WTC11 (cell line): Measurements from ENCODE around the gene DNM3.

Experiments
- ELF4 ChIP-seq: sonication (generic); formaldehyde crosslinking; IDR thresholded peaks from 2 replicates; pipeline ENCODE4 v1.8.1; 2022; ENCODE audit warnings: low read depth, mild to moderate bottlenecking, moderate library complexity, missing genetic modification reagents
- EMX1 ChIP-seq: fragments of 250-450 bp; sonication (Bioruptor Pico); IDR thresholded peaks from 2 replicates; pipeline ENCODE4 v1.8.0; 2021; ENCODE audit warnings: mild to moderate bottlenecking
- MAX ChIP-seq: sonication (generic); formaldehyde crosslinking; IDR thresholded peaks from 2 replicates; pipeline ENCODE4 v1.8.0; 2022; ENCODE audit warnings: mild to moderate bottlenecking, missing genetic modification reagents
- NR3C1 ChIP-seq: sonication (generic); formaldehyde crosslinking; conservative IDR thresholded peaks from 2 replicates; pipeline ENCODE4 v1.8.1; 2023; ENCODE audit warnings: low read depth, mild to moderate bottlenecking, missing genetic modification reagents
- RORB ChIP-seq: fragments of 250-450 bp; sonication (Bioruptor Pico); IDR thresholded peaks from 2 replicates; pipeline ENCODE4 v1.9.0; 2021; ENCODE audit warnings: mild to moderate bottlenecking
- SP1 ChIP-seq: sonication (generic); formaldehyde crosslinking; conservative IDR thresholded peaks from 2 replicates; pipeline ENCODE4 v1.8.1; 2022; ENCODE audit warnings: missing genetic modification reagents
- ZNF263 ChIP-seq: sonication (generic); formaldehyde crosslinking; IDR thresholded peaks from 2 replicates; pipeline ENCODE4 v1.8.1; 2022; ENCODE audit warnings: low read depth, mild to moderate bottlenecking, moderate library complexity, missing genetic modification reagents
- TF ChIP-seq, protein P1 (sequence below): sonication (generic); formaldehyde crosslinking; IDR thresholded peaks from 2 replicates; pipeline ENCODE4 v1.8.1; 2023; ENCODE audit warnings: mild to moderate bottlenecking, missing genetic modification reagents, moderate library complexity
- TF ChIP-seq, protein P2 (sequence below): fragments of 200-600 bp; IDR thresholded peaks from 2 replicates; pipeline ENCODE4 v1.8.0; 2022; ENCODE audit warnings: antibody characterized with exemption
- TF ChIP-seq, protein P3 (sequence below): sonication (generic); formaldehyde crosslinking; IDR thresholded peaks from 2 replicates; pipeline ENCODE4 v1.8.0; 2022; ENCODE audit warnings: mild to moderate bottlenecking, missing genetic modification reagents
- TF ChIP-seq, protein P4 (sequence below): sonication (generic); formaldehyde crosslinking; conservative IDR thresholded peaks from 2 replicates; pipeline ENCODE4 v1.8.1; 2022; ENCODE audit warnings: mild to moderate bottlenecking, missing genetic modification reagents

DNA sequence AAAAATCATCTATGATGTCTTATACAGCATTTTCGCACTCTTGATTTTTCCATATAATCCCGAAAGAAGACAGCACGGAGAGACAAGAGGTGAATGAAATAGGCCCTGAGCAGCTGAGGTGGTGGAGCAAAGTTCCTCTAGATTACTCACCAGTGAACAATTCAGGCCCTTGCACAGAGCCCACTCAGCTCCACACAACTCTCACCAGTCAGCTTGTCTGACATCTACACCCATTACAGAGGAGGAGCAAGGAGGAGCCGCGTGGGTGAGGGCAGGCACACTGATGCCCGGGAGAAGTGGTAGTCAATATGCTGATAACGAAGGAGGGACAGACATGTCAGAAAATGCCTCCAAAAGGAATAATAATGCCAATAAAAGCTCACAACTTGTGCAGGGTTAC is 59.9 kb downstream of the DNM3 start:
- TF ChIP-seq MAX (CRISPR knock-in tag) (no peak), SP1 (CRISPR knock-in tag) (no peak), EMX1 (no peak), ZNF263 (CRISPR knock-in tag) (no peak), RORB (CRISPR knock-in tag) (no peak), NR3C1 (no peak), ELF4 (CRISPR knock-in tag) (no peak)
- TF ChIP-seq, protein P1, sequence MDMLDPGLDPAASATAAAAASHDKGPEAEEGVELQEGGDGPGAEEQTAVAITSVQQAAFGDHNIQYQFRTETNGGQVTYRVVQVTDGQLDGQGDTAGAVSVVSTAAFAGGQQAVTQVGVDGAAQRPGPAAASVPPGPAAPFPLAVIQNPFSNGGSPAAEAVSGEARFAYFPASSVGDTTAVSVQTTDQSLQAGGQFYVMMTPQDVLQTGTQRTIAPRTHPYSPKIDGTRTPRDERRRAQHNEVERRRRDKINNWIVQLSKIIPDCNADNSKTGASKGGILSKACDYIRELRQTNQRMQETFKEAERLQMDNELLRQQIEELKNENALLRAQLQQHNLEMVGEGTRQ, result no peak
- TF ChIP-seq, protein P2, sequence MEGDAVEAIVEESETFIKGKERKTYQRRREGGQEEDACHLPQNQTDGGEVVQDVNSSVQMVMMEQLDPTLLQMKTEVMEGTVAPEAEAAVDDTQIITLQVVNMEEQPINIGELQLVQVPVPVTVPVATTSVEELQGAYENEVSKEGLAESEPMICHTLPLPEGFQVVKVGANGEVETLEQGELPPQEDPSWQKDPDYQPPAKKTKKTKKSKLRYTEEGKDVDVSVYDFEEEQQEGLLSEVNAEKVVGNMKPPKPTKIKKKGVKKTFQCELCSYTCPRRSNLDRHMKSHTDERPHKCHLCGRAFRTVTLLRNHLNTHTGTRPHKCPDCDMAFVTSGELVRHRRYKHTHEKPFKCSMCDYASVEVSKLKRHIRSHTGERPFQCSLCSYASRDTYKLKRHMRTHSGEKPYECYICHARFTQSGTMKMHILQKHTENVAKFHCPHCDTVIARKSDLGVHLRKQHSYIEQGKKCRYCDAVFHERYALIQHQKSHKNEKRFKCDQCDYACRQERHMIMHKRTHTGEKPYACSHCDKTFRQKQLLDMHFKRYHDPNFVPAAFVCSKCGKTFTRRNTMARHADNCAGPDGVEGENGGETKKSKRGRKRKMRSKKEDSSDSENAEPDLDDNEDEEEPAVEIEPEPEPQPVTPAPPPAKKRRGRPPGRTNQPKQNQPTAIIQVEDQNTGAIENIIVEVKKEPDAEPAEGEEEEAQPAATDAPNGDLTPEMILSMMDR, result no peak
- TF ChIP-seq, protein P3, sequence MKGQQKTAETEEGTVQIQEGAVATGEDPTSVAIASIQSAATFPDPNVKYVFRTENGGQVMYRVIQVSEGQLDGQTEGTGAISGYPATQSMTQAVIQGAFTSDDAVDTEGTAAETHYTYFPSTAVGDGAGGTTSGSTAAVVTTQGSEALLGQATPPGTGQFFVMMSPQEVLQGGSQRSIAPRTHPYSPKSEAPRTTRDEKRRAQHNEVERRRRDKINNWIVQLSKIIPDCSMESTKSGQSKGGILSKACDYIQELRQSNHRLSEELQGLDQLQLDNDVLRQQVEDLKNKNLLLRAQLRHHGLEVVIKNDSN (CRISPR knock-in tag), result no peak
- TF ChIP-seq, protein P4, sequence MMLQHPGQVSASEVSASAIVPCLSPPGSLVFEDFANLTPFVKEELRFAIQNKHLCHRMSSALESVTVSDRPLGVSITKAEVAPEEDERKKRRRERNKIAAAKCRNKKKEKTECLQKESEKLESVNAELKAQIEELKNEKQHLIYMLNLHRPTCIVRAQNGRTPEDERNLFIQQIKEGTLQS (CRISPR knock-in tag), result no peak
